RCC 7860 (cell line): ENCODE results near the gene FTH1.
"Not testable (repeated sequence)": the region's sequence is repeated elsewhere in the genome, so short reads cannot be mapped to it uniquely, and the experiment has no call there.

Experiments
- DNase-seq: peaks from one replicate; pipeline ENCODE4 v3.0.0-alpha.2; 2015; ENCODE audit warnings: low spot score
- FAIRE-seq: peaks from 2 replicates; lab custom pipeline; 2012; peaks lifted over from hg19 to GRCh38; lab: Jason Lieb, UNC

Gene FTH1

DNA sequence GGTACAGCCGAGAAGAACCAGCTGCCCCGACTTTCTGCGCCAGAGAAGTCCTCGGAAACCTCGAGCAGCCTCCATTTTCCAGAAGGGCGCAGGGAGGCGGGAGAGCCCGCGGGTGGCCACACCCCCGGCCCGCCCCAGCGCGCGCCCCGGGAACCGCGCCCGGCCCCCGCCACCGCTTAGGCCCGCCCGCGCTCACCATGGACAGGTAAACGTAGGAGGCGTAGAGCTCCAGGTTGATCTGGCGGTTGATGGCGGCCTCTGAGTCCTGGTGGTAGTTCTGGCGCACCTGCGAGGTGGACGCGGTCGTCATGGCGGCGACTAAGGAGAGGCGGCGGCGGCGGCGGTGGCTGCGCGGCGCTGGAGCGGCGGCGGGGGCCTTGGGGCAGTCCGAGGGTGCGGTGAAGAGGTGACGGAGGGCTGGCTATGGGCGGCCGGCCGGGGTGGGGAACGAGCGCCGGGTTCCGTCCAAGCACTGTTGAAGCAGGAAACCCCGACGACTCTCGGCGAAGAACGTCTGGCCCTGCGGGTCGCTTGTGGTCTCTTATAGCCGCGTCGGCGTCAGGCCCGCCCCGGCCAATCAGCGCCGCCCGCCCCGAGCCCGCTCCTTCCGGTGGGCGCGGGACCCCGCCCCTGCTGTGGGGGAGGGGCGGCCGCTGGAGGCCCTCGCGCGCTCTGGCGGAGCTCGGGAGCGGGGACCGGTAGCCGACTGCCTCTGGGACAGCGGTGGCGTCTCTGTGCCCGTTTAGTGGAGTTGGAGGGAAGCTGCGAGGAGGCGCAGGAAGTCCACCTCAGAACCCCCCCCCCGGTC, at the start of gene FTH1:
Gene FTH1, minus strand, starts transcription at position 519 of the 808 bp plus-strand sequence. Its CDS starts 209 bp downstream, at position 310.
- DNase-seq = peak; percentile 77
- FAIRE-seq = no peak

DNA sequence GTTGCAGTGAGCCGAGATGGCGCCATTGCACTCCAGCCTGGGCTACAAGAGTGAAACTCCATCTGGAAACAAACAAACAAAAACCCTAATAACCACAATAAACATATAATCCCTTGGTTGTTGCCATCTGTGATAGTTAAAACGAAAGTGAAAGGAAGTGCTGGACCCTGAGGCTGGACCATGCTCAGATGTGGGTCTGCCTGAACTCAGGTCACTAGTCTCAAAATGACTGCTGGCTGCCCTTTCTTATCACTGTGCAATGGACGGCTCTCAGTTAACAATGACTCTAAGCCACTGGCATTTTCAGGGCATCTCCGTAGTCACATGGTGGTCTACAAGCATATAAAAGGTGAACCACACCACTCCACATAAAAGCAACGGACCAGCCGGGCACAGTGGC, 48.2 kb upstream of the FTH1 start:
- no peak for FAIRE-seq
- DNase-seq = no peak

DNA sequence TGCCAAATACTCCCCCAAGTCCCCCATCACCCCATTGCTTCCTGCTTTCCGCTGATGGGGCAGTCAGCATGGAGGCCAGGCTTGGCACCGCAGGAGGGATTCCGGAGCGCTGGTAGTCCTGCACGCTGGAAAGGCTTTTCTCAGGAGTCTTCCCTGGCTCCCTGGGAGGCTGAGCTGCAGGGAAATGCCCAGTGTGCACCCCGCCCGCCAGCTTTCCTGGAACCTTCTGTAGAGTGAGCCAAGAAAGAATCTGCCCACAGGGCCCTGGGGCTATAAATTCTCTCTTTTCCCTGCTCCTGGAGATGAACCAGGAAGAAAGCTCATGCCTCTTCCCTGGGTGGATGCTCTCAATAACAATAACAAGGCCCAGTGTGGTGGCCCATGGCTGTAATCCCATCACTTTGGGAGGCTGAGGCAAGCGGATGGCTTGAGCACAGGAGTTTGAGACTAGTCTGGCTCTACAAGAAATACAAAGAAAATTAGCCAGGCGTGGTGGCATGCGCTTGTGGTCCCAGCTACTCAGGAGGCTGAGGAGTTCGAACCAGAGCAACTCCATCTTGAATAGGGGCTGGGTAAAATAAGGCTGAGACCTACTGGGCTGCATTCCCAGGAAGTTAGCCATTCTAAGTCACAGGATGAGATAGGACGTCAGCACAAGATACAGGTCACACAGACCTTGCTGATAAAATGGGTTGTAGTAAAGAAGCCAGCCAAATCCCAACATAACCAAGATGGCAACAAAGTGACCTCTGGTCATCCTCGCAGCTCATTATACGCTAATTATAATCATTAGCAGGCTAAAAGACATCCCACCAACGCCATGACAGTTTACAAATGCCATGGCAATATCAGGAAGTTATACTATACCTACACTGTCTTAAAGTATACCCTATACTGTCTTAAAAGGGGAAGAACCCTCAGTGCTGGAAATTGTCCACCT, 46.4 kb upstream of the FTH1 start:
- DNase-seq (peak; percentile 46), FAIRE-seq (no peak)

DNA sequence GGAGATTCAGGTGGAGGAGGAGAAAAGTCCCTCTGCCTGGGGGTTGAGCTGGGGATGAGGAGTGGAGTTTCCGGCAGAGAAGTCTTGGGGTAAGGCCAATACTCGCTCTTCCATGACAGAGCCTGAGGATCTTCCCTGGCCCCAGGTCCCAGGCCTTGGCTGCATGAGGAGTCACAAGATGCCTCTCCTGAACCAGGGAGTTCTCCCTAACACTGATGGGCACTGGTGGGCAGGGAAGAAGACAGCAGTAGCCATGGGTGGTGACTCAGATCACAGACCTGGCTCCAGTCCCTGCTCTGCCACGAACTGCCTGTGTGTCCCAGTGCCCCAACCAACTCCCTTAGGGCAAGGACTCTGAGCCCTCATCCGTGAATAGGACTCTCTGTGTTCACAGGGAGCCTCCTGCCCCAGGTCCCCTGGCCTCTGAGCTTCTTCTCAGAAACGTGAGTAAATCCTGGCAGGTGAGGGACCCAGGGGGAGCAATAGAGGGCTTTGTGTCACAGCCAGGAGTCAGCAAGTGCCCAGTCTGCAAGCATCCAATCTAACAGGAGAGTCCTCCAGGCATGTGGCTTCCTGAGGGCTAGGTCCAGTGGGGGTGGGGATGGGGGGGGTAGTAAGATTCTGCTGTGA, 45.5 kb upstream of the FTH1 start:
- peak; percentile 87 for DNase-seq
- FAIRE-seq = peak; percentile 75

DNA sequence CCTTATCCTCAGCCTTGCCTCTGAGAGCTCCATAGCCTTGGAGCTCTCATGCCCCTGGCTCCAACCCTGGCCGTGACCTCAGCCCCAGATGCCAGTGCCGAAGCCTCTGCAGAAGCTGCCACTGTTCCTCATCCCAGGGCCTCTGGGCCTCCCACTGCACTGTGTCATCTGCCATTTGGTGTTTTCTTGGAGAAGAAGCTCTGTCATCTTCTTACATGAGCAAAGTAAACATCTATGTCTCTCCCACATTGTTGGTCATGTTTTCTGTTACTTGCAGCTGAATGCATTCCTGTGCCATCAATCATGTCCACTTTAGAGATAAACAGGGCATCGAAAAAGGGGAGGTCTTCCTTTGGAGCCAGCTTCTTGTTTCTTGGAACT, 45.0 kb upstream of the FTH1 start:
- DNase-seq = peak; percentile 74
- FAIRE-seq = no peak

DNA sequence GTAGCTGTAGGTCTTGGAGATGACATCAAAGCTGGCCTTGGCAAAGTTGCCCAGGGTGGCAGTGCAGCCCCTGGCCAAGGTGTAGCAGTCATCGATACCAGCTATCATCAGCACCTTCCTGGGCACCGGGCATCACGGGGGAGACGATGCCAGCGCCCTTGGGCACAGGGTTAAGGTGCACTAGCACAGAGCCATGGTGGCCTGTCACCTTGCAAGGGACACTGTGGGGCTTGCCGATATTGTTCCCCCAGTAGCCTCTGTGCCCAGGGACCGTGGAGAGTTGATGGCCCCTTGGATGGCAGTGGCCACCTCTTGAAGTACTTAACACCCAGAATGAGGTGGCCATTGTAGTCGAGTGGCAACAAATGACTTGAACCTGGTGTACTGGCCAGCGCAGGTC, 44.4 kb upstream of the FTH1 start:
- DNase-seq (no peak), FAIRE-seq (no peak)

DNA sequence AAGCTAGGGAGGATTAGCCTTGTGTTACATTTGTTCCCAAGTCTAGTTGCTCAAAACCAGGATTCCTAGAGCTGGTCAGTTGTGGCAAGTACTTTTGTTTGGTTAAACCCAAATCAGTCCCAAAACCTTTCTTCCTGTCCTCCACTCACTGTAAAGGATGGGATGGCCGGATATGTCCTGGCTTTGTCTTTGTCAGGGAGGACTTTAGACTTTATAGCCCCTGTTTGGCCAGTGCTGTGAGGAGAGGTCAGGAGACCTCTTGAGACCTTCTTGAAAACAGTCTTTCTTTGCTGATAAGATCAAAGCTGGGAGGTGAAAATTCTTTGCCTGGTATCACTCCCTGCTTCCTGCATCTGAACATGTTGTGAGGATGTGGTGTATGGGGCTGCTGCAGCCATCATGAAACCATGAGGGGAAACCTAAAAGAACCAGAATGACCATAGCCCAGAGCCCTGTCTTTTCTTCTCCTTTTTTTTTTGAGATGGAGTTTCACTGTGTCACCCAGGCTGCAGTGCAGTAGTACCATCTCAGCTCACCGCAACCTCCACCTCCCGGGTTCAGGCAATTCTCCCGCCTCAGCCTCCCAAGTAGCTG, 43.6 kb upstream of the FTH1 start:
- no peak for DNase-seq
- FAIRE-seq = no peak

DNA sequence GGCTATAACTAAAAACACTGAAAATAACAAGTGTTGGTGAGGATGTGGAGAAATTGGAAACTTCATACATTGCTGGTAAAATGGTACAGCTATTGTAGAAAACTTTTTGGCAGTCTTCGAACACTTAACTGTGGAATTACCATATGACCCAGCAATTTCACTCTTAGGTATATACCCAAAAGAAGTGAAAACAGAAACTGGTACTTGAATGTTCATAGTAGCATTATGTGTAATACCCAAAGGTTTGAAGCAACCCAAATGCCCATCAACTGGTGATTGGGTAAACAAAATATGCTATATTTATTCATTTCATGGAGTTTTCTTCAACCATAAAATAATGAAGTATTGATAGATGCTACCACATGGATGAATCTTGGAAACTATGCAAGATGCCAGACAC, 40.8 kb upstream of the FTH1 start:
- FAIRE-seq (no peak), DNase-seq (no peak)

DNA sequence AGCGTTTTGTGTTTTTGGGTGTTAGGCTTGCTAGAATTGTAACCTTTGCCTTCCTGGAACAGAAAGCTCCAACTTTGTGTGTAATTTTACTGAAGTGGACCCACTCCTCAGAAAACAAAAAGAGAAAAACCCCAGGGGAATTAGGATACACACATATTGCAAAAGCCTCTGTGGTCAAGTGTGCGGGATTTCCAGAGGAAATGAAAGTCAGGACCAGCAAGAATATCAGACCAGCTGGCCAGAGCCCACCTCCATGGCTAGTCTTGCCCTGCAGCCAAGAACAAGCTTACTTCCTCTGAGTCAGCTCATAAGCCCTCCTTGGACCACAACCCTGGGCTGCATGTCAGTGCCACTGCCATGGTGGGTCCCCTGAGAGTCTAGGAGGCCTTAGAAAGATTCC, 37.0 kb upstream of the FTH1 start:
- FAIRE-seq = no peak
- peak; percentile 49 for DNase-seq

DNA sequence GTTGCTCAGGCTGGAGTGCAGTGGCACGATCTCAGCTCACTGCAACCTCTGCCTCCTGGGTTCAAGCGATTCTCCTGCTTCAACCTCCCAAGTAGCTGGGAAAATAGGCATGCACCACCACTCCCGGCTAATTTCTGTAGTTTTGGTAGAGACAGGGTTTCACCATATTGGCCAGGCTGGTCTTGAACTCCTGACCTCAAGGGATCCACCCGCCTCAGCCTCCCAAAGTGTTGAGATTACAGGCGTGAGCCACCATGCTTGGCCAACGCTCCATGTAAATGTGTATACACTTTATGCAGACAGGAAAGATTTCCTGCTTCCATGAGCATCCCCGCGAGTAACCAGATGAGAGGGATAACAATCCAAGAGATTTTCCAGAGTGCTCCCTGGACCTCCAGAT, 34.8 kb upstream of the FTH1 start:
- FAIRE-seq, DNase-seq: not testable (repeated sequence)

DNA sequence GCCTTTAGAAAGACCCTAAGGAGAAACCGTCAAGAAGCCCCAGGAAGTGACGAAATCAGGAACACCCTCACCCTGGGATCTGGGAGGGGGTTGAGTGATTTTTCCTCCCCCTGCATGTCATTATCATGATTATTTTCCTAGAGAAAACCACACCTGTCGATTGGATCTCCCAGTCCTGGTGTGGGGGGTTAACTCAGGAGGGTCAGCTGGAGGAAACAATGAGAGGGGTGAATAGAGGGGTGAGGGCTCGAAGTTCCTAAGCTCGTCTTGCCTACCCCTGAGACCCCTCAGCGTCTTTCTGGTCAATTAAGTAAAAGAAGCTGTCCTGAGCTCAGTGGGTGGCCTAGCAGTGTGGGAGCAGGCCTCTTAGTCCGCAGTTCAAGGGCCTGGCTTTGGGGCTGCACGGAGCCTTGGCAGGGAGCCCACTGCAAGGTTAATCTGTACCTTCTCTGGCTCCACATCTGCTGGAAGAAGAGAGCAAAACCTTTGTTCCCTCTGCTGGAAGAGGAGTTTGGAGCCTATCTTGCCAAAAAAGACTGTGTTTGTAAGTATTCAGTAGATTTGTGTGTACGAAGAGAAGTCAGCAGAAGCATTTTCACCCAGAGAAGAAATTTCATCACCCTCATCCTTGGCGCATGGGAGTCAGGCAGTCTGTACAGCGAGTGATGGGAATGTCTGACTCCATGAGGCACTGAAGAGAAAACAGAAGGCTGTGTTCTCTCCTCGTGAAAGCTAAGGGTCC, 34.2 kb upstream of the FTH1 start:
- DNase-seq (peak; percentile 19), FAIRE-seq (no peak)

DNA sequence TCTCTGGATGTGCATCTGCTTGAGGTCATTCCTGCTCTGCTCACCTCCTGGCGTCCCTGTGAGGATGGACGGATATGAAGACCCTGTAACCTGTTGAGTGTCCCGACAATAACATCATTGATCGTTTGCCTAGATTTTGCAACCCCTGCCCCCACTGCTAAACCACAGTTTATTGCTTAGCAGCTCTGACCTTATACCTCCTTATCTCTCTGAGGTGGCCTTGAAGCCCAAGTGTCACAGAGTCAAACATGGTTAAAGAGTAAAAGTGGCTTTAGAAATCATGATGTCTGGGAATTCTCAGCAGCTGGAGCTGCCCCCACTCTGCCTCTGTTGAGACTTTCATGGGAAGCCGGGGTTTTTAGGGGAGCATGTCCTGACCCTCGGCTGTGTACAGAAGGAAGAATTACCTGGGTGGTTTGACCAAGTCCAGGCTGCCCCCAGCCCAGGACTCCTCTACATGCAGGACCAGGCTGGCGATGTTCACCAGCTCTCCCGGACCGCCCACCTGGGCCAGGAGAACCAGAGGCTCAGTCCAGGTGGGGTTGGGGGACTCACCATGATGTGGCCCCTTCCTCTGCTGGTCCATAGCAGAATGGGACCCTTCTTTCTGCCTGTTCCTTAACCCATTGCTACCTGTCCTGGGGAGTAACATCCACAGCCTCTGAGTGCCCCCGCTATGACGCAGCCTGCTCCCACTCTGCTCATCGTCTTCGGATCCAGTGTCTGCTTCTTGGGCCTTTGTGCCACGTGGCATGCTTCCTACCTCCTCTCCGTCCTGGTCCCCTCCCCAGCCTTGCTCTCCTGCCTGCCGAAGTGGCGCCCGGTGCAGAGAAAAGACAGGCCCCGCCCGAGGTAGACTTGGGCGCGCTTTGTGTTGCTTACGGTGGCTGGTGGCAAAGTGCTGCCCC, 33.4 kb upstream of the FTH1 start:
- FAIRE-seq (no peak), DNase-seq (no peak)

DNA sequence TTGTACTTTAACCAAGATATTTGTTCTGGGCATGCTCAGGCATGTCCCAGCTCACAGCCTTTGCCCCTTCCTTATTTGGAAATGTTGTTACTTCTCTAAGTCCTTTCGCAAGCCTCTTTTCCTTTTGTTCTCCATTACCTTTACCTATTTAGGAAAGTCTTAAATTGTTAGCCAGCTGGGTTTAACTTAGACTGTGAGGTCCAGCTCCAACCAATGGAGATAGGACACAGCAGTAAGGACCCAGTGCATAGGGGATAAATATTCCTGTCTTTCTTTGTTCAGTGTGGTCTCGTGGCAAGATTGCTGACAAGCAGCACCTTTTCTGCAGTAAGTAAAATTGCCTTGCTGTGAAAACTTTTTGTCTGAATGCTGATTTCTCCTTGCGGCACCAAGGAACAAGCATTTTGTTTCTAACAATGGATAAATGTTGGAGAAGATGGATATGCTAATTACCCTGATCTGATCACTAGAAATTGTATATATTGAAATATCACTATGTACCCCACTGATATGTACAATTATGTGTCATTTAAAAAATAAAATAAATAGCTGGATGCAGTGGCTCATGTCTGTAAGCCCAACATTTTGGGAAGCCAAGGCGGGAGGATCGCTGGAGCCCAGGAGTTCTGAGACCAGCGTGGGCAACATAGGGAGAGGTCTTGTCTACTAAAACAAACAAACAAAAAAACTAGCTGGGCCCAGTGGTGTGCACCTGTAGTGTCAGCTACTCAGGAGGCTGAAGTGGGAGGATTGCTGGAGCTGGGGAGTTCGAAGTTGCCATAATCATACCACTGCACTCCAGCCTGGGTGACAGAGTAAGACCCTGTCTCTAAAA, 31.9 kb upstream of the FTH1 start:
- FAIRE-seq = no peak
- no peak for DNase-seq

DNA sequence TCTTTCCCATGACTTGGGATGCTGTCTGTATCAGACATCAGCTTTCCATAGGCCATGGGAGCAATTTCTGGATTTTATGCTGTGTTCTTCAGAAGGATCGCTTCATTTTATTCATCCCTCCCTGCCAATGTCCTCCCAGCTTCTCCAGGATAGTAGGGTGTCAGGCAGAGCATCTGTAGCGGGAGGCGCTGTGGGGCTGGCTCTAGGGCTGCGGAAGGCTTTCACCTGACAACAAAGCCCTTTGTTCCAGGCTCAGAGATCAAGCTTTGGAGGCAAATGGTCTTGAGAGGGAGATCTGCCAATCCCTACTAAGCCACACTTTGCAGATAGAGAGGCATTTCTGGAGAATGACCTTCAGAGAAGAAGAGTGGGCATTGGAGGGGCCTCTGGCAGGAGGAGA, 29.5 kb upstream of the FTH1 start:
- FAIRE-seq (no peak), DNase-seq (no peak)

DNA sequence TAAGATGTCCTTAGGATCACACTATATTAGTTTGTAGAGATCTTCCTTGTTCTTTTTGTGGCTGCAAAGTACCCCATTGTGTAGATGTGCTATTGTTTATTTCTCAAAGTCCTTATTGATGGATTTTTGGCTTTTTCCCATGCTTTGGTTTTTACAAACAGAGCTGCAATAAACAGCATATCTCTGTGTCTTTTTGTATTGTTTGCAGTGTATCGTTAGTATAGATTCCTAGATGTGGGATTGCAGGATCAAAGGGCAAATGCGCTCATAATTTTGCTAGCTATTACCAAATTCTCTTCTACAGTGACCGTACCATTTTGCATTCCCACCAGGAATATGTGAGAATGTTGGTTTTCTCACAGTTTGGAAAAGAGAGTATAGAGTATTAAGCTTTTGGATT, 27.5 kb upstream of the FTH1 start:
- DNase-seq = no peak
- no peak for FAIRE-seq

DNA sequence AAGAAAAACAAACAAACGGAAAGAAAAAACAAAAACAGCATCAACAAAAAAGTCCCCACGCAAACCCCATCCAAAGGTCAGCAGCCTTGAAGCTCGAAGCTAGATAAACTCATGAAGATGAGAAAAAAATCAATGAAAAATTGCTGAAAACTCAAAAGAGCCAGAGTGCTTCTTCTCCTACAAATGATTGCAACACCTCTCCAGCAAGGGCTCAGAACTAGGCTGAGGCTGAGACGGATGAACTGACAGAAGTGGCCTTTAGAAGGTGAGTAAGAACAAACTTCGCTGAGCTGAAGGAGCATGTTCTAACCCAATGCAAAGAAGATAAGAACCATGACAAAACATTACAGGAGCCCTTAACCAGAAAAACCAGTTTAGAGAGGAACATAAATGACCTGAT, 18.4 kb upstream of the FTH1 start:
- no peak for DNase-seq
- FAIRE-seq = no peak

DNA sequence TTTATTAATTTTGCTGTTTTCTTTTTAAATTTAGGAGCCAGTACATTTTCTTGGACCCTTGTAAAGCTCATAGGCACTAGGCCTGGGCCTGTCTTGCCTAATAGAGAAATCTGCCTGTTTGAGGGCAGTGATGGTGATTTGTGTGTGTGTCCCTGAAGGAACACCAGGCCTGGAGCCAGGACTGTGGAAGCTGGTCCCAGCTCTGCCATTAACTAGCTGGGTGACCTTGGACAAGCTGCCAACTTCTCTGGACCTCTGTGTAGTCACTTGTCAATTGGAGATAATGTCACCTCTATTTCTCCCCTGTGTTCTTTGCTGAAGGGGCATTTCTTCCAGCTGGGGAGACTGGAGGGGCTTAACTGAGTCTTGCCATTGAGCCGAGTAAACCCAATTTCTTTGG, 16.0 kb upstream of the FTH1 start:
- no peak for FAIRE-seq

DNA sequence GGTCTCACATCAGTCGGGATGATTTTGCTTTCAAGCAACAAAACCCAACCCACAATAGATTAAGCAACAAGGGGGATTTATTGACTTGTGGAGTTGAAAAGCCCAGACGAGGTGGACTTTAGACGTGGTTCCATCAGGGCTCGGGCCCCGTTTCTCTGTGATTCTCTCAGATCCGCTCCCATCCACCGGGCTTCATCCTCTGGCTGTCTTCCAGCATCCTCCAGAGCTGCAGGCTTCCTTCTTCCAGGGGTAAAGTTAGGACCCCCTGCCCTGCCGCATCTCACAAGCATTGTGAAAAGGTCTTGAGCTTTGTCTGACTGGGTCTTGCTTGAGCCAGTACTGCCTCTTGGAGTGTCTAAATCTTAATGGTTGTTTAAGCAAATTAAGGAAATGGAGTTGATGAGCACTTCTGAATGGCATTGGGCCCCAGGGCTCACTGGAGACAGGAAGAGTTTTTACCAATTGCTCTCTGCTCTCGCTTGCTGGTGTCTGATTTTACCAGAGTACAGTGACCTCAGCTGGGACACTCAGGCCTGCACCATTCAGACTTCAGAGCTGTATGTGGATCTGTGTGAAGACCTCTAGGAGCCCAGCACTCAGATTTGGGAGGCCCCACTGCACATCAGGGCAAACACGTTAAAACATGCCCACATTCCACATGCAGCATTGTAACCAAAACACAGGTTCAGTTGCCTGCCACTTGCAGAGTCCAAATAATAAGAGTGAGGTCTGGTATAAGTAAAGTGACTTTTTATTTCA, 13.5 kb upstream of the FTH1 start:
- FAIRE-seq = no peak
- no peak for DNase-seq

More for the DNA sequence above, 16.0 kb upstream of the FTH1 start:
- no peak for DNase-seq
